ENCODE measurements around the gene CREB3.

CREB3 gene

GRCh38 chr9:35723426-35723825 lies 9.0 kb upstream of the CREB3 start:
- in situ Hi-C loops (cut with HindIII; ENCODE audit: low sequenced_read_pairs), result no loop called here

- in situ Hi-C loops (cut with HindIII; ENCODE audit: low sequenced_read_pairs), result no loop called here
Observed at GRCh38 chr9:35723908-35724307, 8.6 kb upstream of the CREB3 start.

GRCh38 chr9:35725362-35725761 lies 7.1 kb upstream of the CREB3 start:
- in situ Hi-C loops (cut with HindIII; ENCODE audit: low sequenced_read_pairs), result loop anchor here (5.0 kb wide), 1 partner anchor 43 kb away; no protein-coding TSS in a partner anchor

- in situ Hi-C loops (cut with HindIII; ENCODE audit: low sequenced_read_pairs), result loop anchor here (5.0 kb wide), 1 partner anchor 45 kb away; no protein-coding TSS in a partner anchor
Observed at GRCh38 chr9:35726931-35727330, 5.5 kb upstream of the CREB3 start.

DNA sequence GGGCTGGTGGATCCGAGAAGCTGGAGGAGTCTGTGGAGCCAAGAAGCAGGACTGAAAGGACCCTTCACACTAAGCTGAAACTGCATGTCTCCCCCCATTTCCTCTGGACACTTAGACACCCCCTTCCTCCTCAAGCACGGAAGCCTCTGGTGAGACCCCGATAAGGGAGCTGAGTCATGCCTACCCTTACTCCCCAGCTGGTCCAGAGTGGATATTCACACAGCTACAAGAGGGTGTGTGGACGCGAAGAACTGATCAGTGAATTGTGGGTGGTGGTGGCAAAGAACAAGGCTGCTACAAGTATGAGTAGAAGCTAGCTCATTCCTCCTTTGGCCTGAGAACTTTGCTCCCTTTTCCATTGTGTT lies 4.8 kb upstream of the CREB3 start:
- in situ Hi-C loops (cut with HindIII; ENCODE audit: low sequenced_read_pairs), result loop anchor here (5.0 kb wide), 1 partner anchor 45 kb away; no protein-coding TSS in a partner anchor

DNA sequence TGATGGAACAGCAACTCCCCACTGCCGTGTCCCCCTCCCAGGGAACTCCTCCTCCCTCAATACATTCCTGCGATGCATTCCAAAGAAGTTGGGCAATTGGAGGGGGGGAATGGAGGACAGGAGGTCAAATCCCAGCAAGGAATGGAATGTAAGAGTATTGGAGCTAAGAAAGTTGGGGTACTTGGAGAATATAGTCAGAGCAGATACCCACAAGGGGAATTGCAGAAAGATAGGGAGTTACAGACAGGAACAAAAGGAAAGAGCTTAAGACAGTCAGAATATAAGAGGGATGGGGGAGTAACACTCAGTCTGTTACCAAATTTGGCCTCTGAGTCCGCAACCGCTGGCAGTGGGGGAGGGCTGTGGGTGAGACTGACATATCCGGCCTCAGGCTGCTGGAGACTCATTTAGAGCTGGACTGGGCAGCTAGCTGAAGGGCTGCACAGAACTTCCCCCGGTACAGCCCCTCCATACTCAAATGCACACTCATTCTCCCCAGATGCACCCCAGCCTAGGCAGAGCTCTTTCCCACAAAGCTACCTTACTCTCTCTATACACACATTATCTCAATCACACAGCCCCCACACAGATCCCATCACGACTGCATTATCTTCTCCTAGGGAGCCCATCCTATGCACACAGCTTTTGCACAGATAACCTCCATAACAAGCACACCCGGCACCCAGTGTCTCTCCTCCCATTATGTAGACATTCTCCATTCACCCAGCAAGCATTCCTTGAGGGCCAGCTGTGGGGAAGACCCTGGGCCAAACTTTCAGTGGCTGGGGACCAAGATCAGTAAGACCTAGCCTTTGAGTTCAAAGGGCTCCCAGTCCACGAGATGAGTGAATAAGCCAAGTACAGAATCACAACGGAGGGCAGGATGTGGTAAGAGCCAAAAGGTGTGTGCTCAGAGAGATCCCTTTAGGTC lies 4.2 kb upstream of the CREB3 start:
- in situ Hi-C loops (cut with HindIII; ENCODE audit: low sequenced_read_pairs), result loop anchor here (5.0 kb wide), 1 partner anchor 46 kb away; no protein-coding TSS in a partner anchor

- in situ Hi-C loops (cut with HindIII; ENCODE audit: low sequenced_read_pairs), result loop anchor here (5.0 kb wide), 1 partner anchor 47 kb away; no protein-coding TSS in a partner anchor
Observed at GRCh38 chr9:35729101-35729500, 3.4 kb upstream of the CREB3 start.

DNA sequence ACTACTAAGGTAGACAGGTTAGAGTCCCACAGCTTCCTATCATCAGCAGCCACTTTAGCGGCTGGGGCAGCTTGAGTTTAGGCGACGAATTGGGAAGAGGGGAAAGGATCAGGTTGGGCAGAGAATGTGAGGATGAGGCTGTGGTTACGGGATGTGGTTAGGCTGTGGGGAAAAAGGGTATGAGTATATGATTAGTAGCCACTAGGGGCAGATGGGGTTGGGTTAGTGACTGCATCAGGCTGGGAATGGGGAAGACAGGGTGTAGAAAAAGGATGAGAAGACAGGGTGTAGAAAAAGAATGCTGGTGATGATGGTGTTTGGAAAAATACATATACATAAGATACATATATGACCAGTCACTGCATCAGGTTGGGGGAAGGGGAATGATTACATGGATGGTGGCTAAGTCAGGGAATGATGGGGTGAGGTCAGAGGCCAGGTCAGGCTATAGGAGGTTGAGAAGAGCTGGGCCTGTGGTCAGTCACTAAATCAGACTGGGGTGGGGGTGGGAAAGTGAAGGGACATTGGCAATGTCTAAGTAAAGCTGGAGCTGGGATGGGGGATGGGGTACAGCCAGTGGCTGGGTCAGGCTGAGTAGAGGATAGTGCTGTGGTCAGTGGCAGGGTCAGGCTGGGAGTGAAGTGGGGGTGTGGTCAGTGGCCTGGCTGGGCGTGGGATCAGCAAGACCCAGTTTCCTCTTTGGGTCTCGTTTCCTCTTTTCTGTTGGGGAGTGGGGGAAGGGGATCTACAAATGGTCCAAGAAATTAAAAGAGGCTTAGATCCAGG lies 2.6 kb upstream of the CREB3 start:
- in situ Hi-C loops (cut with HindIII; ENCODE audit: low sequenced_read_pairs), result loop anchor here (5.0 kb wide), 1 partner anchor 48 kb away; no protein-coding TSS in a partner anchor

- in situ Hi-C loops (cut with HindIII; ENCODE audit: low sequenced_read_pairs), result no loop called here
Observed at GRCh38 chr9:35730486-35730854, 2.0 kb upstream of the CREB3 start.

DNA sequence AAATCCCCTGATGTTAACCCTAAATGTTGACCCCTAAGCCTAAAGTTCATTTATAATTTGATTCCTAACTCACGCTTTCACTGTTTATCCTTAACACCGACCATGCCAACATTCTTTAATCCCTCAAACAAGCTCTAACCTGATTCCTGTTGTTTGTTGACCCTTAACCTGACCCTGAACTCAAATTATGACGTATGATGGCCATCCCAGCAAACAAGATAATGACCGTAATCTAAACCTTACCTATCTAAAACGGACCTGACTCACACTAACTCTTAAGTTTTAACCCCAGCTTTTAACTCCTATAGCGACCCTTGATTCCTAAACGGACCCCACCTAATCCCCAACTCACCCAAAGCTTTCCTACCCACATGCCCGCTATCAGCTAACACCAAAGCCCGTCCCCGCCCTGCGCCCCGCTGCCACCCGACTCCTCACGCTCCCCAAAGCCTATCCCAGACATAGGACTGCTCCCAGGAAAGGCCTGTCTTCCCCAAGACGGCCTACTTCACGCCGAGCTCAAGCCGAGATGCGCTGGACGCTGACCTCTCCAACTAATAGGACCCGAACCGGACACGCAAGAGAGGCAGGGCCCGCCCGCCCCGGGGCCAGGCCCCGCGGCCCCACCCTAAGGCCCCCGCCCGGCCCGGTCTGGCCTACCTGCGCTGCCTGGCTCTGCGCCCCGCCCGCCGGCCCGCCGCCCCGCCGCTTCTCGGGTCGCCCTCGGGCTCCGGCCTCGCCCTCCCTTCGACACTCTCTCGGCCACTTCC lies 866 bp upstream of the CREB3 start:
- in situ Hi-C loops (cut with HindIII; ENCODE audit: low sequenced_read_pairs), result no loop called here

DNA sequence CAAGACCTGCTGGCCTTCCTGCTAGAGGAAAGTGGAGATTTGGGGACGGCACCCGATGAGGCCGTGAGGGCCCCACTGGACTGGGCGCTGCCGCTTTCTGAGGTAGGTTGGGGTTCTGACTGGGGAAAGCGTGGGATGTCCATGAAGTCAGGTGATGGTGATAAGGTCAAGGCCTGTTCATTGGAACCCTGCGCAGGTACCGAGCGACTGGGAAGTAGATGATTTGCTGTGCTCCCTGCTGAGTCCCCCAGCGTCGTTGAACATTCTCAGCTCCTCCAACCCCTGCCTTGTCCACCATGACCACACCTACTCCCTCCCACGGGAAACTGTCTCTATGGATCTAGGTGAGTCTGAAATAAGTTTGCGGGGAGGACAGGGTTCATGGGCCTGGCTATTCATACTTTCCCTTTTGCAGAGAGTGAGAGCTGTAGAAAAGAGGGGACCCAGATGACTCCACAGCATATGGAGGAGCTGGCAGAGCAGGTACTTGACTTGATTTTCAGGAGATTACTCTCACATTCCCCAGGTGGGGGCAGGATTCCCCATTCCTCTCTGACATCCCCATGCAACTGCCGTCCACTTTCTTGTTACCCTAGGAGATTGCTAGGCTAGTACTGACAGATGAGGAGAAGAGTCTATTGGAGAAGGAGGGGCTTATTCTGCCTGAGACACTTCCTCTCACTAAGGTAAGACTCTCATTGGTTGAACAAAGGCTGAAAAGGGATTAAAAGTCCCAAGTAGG lies 505 bp downstream of the CREB3 start:
- in situ Hi-C loops (cut with HindIII; ENCODE audit: low sequenced_read_pairs), result no loop called here

GRCh38 chr9:35734096-35734495 lies 1.6 kb downstream of the CREB3 start:
- in situ Hi-C loops (cut with HindIII; ENCODE audit: low sequenced_read_pairs), result no loop called here

GRCh38 chr9:35736201-35736633 lies 3.8 kb downstream of the CREB3 start:
- in situ Hi-C loops (cut with HindIII; ENCODE audit: low sequenced_read_pairs), result no loop called here

DNA sequence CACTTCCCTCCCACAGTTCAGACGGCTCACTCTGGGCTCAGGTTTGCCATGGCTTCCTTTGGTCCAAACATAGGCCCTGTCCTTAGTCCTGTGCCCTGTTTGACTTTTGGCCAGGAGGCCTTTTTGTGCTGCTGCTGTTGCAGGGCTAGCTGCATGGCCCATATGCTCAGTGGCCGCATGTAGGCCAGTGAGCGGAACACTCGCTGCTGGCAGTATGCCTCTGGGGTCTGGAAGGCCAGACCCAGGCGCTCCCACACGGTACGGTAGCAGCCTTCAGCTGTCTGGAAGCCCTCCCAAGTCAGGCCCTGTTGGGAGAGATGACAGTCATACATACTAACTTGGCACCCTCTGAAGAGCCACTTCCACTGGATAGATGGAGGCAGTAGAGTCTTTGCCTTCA lies 4.7 kb downstream of the CREB3 start:
- in situ Hi-C loops (cut with HindIII; ENCODE audit: low sequenced_read_pairs), result no loop called here

GRCh38 chr9:35738186-35738585 lies 5.7 kb downstream of the CREB3 start:
- in situ Hi-C loops (cut with HindIII; ENCODE audit: low sequenced_read_pairs), result no loop called here

DNA sequence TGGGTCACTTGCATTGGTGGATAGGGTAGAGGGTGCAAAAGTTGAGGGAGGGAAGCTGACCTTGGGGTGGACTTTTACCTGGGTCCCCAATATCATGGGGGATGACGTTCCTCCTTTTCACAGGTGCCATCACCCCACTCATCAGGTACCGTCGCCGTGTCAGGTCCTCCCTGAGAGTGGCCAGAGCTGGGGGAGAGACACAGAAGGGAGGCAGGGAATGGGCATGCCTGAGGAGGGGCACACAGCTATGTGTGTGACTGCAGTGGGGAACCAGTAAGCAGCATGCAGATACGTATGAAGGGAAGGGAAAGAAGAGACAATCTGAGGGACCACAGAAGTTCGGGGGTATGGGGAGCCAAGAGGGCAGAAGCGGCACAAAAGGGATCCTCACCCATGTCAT lies 6.5 kb downstream of the CREB3 start:
- in situ Hi-C loops (cut with HindIII; ENCODE audit: low sequenced_read_pairs), result no loop called here

DNA sequence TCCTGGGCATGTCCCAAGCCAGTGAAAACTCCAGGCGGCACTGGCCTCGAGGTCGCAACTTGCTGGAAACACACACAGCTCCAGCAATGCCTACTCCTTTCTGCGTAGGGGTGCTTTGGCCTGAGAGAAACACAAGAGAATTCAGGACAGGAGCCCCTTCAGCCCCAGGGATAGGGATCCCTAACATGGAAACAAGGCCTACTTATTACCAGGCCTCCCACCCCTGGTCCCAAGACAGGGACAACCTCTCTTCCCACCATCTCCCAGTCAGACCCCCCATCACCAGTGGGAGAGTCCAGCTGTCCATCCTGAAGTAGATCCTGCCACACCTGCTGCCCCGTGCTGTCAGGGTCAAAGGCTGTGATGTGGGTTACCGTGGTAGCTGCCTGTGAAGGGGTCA lies 7.8 kb downstream of the CREB3 start:
- in situ Hi-C loops (cut with HindIII; ENCODE audit: low sequenced_read_pairs), result loop anchor here (10.0 kb wide), 1 partner anchor 125 kb away; no protein-coding TSS in a partner anchor

DNA sequence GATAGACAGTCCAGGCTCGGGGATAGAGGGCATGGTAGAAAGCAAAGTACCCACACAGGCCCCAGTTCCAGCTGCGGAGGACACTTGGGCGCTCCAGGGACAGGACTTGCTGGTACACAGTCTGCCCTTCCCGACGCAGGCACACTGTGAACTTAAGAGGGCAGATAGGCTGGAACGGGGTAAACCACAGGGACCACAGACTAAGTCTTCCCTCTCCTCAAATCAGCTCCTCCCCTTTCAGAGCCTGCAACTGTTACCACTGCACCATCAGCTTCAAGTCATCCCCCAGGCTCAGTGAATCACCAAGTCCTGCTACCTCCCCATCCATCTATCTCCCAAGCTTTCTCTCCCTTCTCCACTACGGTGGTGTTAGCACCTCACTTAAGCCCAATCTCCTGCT lies 9.3 kb downstream of the CREB3 start:
- in situ Hi-C loops (cut with HindIII; ENCODE audit: low sequenced_read_pairs), result loop anchor here (10.0 kb wide), 1 partner anchor 123 kb away; no protein-coding TSS in a partner anchor

DNA sequence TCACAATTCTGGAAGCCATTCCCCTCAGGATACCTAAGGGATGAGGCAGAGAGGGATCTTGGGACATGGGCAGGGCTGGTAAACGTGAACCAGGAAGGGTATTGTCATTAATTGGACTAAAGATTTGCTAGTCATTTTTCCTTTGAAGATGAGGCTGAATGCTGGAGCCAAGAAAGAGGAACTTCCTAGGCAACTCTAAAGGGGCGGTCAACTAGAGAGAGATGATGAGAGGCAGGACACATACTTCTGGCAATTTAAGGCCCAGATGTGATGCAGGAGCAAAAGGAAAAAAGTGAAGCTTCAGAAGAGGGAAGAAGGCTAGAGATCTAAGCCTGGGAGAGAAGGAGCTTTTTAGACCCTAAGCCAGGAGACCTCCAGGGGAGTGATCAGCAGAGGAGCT lies 11.0 kb downstream of the CREB3 start:
- in situ Hi-C loops (cut with HindIII; ENCODE audit: low sequenced_read_pairs), result loop anchor here (10.0 kb wide), 1 partner anchor 121 kb away; no protein-coding TSS in a partner anchor

Measured in endothelial cell of hepatic sinusoid (primary cell).